Measurements from ENCODE around the gene ZBTB16. TPM values are rescaled to one million over a fixed set of nuclear protein-coding genes. Genes with fewer than 3 reads are reported as not detected.

The ZBTB16 gene
- total RNA-seq, 4 donors from 2014 or later = 25.5 to 302 (median 151) TPM

GRCh38 chr11:114260077-114260476, 200.6 kb downstream of the ZBTB16 start:
- TF ChIP-seq CTCF (IDR thresholded peaks at IDR 0.05) (no peak), POLR2A (IDR thresholded peaks at IDR 0.05) (no peak)
- Histone ChIP-seq H3K27me3 (no peaks in the 10 kb centered on the region), H3K36me3 (no peaks in the 10 kb centered on the region), H3K27ac (peak overlapping the region; percentile 92 to 93), H3K4me3 (no peak overlapping the region), H3K4me1 (peaks cover 0 to 5% of the 10 kb centered on the region in 2 donors), H3K9me3 (no peaks in the 10 kb centered on the region)
- DNase-seq = no peak
- intact Hi-C loops (cut with DNase I; ENCODE audit: low total_unique reads) = loop anchor here (5.0 to 10.0 kb wide), 3 partner anchors 203 to 265 kb away; partner anchors contain the start of gene ZBTB16

DNA sequence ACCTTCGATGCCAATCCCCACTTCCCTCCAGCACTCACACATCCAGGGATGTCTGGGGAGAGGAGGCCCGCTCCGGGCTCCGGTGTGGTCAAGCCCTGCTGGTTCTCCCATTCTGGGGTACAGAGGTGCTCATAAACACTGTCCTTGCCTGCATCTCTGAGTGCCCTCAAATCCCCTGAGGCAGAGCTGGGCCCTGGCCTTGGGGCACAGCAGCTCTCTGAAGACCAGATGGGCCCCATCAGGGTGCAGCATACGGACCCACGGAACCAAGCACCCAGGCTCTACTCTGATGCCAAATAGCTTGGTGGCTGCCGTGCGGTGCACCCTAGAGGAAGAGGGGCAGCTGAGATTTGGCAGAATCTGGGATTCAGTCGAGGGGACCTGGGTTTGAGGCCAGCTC, 201.0 kb downstream of the ZBTB16 start:
- Histone ChIP-seq H3K27ac (peak overlapping the region; percentile 92 to 93), H3K27me3 (no peaks in the 10 kb centered on the region), H3K36me3 (no peaks in the 10 kb centered on the region), H3K4me3 (no peak overlapping the region), H3K4me1 (peaks cover 0 to 5% of the 10 kb centered on the region in 2 donors), H3K9me3 (no peaks in the 10 kb centered on the region)
- intact Hi-C loops (cut with DNase I; ENCODE audit: low total_unique reads) = loop anchor here (5.0 to 10.0 kb wide), 3 partner anchors 203 to 266 kb away; partner anchors contain the start of gene ZBTB16
- DNase-seq = no peak
- TF ChIP-seq POLR2A (IDR thresholded peaks at IDR 0.05) (no peak), CTCF (IDR thresholded peaks at IDR 0.05) (no peak)

- DNase-seq = no peak
- no peak for TF ChIP-seq CTCF (IDR thresholded peaks at IDR 0.05)
- TF ChIP-seq POLR2A (IDR thresholded peaks at IDR 0.05) = no peak
- Histone ChIP-seq H3K4me1 (peaks cover 0 to 4% of the 10 kb centered on the region in 2 donors), H3K27ac (peak overlapping the region in 1 of 2 donors; percentile 2), H3K27me3 (no peaks in the 10 kb centered on the region), H3K4me3 (no peak overlapping the region), H3K36me3 (no peaks in the 10 kb centered on the region), H3K9me3 (no peaks in the 10 kb centered on the region)
- intact Hi-C loops (cut with DNase I; ENCODE audit: low total_unique reads) = loop anchor here (2.0 to 10.0 kb wide), 4 partner anchors 204 to 365 kb away; partner anchors contain the start of gene ZBTB16
Observed at GRCh38 chr11:114261791-114262190, 202.3 kb downstream of the ZBTB16 start.

- Histone ChIP-seq H3K27ac (no peak overlapping the region), H3K4me1 (no peaks in the 10 kb centered on the region), H3K27me3 (no peaks in the 10 kb centered on the region), H3K9me3 (no peaks in the 10 kb centered on the region), H3K36me3 (no peaks in the 10 kb centered on the region), H3K4me3 (no peak overlapping the region)
- TF ChIP-seq CTCF (IDR thresholded peaks at IDR 0.05) (peak; percentile 55 to 81 (median 76)), POLR2A (IDR thresholded peaks at IDR 0.05) (no peak)
- DNase-seq = no peak
- intact Hi-C loops (cut with DNase I; ENCODE audit: low total_unique reads) = loop anchor here (2.0 to 10.0 kb wide), 4 partner anchors 206 to 366 kb away; partner anchors contain the start of gene ZBTB16
Observed at GRCh38 chr11:114262681-114263512, 203.4 kb downstream of the ZBTB16 start.

All from uterus (tissue), 4 donors.